NCI-H460 (cell line): ENCODE data around the gene AQP3. TPM values are rescaled to one million over a fixed set of nuclear protein-coding genes. Genes with fewer than 3 reads are reported as not detected.
"Not testable (repeated sequence)": the region's sequence is repeated elsewhere in the genome, so short reads cannot be mapped to it uniquely, and the experiment has no call there.

Experiments
- DNase-seq: peaks from one replicate; pipeline ENCODE4 v3.0.0-alpha.2; 2016; ENCODE audit warnings: low read depth; ENCODE audit errors: extremely low read depth
- polyA plus RNA-seq: library from polyadenylated mRNA; depleted of rRNA; stranded (reverse); fragments of >200 nt; gene quantifications from 2 replicates; pipeline ENCODE4 v1.2.3, GENCODE V29; 2014; cell fraction: nucleus; rRNA removed
- total RNA-seq: library from RNA; depleted of rRNA; stranded (reverse); fragments of >200 nt; shearing (Covaris generic); gene quantifications from 2 replicates; pipeline ENCODE4 v1.2.3, GENCODE V29; 2014; rRNA removed

The AQP3 gene
- total RNA-seq: 2.6 and 4.6 TPM in 2 replicates
- 18.3 and 38.1 TPM in 2 replicates for polyA plus RNA-seq

DNA sequence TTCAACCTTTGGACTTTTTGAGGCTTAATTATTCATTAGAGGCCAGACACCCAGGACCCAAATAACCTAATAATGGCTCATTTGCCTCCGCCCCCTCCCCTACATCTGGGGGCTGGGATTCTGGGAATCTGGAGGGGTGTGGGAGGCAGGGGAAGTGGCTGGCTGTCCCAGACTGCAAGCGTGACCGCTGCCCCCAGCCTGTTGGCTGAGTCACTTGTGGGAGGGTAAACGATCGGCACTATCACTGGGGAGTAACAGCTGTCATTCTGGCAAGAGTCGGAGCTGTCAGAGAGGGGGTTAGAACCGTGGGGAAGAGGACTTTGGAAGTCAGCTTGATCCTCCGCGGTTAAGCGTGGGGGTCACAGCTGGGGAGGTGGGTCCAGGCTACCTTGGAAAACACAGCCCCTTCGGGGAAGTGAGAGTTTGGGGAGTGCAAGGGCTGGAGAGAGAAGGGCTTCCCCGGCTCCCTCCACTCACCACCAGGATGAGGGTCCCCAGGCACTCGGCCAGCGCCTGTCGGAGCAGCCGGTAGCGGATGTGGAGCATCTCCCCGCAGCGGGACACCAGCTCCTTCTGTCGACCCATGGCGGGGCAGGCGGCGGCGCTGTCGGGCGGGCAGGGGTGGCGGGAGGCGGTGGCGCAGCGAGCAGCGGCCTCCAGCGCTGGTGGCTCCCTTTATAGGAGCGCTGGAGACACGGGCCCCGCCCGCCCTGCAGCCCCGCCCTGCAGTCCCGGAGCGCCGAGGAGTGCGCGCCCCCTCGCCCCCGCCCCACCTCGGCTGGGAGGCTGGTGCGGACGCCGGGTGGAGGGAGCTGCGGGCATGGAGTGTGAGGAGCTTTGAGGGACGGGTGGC lies at the start of gene AQP3:
Gene AQP3, minus strand, starts transcription at position 648 of the 853 bp plus-strand sequence. Its CDS starts 63 bp downstream, at position 585.
- DNase-seq: peak; percentile 38

DNA sequence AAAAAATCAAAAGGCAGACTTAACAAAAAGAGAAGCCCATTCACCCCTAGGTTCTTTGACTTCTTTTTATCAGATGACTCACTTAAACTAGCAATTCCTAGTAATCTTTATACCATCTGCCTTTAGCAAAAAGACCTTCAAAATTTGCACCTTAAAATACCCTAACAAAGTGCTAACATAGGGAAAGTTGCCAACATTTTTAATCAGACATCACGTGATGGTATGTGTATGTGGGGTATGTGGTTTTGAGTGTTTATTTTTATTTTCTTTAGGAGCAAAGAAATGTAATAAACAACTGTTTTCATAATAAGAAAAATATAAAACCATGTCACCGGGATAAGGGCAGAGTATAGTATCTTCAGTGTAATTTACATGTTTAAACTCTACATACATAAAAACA lies 46.4 kb upstream of the AQP3 start:
- not testable (repeated sequence) for DNase-seq

DNA sequence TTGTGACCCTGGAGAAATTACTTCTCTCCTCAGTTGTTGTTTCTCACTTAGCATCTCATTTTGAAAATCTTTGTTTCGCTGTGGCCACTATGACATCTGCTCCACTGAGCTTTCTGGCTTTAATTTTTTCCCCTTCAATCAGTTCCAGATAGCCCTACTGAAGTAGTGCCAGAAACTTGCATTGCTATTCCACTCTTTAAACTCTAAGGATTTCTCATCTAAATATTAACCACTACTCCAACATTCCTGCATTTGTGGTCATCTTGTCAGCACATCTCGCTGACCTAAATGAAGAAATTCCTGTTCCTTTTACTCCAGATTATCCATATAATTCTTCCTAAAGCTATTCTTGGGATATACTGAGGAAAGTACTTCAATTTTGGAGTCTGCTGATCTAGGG lies 41.7 kb upstream of the AQP3 start:
- DNase-seq: no peak

DNA sequence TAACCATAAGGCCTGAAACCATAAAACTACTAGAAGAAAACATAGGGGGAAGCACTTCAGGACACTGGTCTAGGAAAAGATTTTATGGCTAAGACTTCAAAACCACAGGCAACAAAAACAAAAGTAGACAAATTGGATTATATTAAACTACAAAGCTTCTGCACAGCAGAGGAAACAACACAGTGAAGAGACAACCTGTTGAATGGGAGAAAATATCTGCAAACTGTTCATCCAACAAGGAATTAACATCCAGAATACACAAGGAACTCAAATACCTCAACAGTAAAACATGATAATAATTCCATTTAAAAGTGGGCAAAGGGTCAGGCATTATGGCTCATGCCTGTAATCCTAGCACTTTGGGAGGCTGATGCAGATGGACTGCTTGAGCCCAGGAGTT lies 37.9 kb upstream of the AQP3 start:
- DNase-seq: not testable (repeated sequence)

DNA sequence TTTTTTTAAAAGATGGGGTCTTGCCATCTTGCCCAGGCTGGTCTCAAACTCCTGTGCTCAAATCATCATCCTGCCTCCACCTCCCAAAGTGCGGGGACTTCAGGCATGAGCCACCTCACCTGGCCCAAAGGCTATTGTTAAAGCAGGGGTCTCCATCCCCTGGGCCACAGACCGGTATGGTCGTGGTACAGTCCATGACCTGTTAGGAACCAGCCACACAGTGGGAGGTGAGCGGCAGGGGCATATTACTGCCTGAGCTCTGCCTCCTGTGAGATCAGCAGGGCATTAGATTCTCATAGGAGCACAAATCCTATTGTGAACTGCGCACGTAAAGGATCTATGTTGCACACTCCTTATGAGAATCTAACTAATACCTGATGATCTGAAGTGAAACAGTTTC lies 33.6 kb upstream of the AQP3 start:
- DNase-seq: no peak

DNA sequence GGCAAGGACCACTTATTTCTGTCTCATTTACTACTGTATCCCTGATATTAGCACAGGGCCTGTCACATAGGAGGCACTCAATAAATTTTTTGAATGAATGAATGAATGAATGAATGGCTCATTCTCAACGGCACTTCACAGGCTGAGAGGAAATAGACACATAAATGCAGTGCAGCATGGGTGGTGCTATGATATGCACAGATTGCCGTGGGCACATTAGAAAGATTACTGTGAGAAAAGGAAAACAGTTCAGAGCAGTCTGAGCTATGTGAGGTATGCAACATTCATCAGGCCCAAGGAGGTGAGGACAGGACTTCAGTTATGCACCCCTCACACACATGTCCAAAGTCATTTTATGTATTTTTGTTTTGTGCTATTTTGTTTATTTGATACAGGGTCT lies 32.7 kb upstream of the AQP3 start:
- no peak for DNase-seq

DNA sequence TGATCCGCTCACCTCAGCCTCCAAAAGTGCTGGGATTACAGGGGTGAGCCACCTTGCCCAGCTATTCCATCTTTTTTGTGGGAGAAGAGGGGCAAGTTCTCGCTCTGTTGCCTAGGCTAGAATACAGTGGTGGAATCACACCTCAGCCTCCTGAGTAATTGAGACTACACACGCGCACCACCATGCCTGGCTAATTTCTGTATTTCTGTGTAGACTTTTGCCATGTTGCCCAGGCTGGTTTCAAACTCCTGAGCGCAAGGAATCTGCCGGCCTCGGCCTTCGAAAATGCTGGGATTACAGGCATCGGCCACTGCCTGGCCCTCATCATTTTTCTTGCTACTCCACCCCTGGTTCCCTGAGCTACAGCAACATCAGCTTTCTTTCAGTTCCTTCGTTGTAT lies 29.1 kb upstream of the AQP3 start:
- DNase-seq: no peak

DNA sequence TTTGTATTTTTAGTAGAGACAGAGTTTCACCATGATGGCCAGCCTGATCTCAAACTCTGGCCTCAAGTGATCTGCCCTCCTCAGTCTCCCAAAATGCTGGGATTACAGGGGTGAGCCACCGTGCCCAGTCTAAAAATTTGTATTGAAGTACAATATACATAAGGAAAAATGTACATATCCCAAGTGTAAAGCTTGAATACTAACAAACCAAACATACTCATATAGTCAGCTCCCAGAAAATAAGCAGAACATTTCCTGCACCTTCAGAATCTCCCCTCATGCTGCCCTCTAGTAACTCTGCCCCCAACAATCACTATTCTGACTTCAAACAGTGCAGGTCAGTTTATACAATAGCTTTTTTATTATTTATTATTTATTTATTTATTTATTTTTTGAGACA lies 28.0 kb upstream of the AQP3 start:
- no peak for DNase-seq

DNA sequence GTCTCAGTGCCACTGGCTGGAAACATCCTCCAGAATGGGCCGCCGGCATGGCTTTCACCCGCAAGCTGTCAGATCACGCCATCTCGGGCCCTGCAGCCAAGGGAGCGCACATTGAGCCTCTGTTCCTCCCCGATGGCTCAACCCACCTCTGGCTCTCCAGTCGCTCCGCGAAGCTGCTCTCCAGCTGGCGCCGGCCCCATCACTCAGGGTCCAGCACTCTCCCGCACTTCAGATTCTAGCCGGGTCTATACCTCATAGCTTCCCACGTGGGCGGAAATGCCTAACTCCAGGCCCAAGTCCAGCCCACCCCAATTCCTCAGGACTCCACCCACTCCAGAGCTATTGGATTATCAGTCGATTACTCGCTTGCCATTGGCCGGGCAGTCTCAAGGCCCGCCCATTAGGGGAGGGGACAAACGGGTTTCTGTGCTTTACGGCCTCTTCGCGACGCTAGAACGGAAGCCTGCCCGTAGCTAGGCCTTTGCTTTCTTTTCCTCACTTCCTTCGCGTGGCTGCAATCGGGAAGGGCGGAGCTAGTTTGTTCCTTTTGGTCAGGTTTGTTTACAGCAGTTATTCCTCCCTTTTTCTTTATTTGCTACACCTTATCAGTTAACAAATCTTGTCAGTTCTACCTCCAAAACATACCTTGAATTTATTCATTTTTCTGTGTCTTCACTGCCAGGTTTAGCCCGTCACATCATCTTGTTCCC lies 26.4 kb upstream of the AQP3 start, which contains the start of gene NOL6:
Gene NOL6, minus strand, starts transcription at position 282 of the 710 bp plus-strand sequence. Its CDS starts 82 bp downstream, at position 200.
- peak; percentile 98 for DNase-seq

DNA sequence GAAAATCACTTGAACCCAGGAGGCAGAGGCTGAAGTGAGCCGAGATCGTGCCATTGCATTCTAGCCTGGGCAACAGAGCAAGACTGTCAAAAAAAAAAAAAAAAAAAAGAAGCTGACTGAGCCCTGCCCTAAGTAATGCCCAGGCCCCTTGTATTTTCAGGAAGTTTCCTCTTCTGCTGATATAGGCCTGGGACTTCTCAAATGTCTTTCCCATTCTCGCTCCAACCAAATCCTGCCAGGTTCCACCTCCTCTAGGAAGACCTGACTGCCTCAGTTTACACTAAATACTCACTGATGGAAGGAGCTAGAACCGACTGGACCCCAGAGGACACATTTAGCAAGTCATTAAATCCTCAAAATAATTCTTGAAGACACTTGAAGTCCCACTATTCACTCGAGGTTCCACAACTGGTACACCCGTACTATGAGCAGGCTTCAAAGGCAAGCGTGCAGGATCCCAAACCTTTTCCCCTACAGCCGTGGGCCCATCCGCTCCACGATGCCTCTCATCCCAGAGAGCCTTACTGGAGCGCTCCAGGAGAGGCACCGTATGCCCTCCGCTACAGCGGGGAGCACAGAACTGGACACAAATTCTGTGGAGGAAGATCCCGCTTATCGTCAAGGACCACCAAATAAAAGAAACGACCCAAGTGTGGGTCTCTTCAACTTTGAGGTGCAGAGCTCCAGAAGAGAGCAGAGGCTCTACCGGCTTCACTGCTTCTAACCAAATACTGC lies 25.7 kb upstream of the AQP3 start:
- no peak for DNase-seq

DNA sequence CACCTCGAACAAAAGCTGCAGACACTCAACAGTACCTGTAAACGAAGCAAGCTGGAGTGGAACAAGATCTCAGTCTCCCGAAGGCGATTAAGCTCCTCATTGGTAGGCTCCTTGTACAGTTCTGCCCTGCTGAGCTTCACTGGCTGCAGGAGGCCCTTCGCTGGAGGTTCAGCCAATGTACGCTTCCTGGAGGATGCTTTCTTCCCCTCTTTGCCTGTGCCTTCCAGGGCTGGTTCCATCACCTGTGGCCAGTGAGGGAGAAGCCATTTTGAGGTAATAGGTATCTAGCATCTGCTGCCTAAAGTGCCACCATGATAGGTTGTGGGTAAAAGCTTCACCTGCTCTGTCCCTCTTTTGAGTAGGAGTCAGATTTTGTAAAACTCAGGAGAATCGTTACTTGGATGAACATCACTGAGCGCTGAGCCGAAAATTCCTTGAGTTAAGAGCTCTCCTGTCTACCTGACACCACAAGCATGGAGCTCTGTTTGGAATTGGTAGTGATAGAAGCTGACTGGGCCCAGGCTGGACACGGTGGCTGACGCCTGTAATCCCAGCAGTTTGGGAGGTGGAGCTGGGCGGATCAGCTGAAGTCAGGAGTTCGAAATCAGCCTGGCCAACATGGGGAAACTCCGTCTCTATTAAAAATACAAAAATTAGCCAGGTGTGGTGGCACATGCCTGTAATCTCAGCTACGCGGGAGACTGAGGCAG lies 24.9 kb upstream of the AQP3 start:
- DNase-seq: no peak

DNA sequence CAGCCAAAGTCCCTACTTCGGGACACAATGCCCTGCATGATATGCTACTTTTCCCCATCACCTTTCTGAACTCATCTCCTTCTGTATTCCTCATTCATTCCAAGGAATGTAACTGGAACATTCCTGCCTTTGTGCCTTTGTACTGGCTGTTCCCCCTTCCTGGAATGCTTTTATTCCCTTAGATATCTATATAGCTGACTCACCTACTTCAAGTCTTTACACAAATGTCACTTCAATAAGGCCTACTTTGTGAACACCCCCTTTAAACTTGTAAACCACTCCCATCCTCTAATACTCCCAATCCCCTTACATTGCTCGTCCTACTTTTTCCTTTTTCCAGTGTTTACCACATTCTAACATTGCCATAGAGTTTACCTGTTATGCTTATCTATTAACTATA lies 24.0 kb upstream of the AQP3 start:
- no peak for DNase-seq

DNA sequence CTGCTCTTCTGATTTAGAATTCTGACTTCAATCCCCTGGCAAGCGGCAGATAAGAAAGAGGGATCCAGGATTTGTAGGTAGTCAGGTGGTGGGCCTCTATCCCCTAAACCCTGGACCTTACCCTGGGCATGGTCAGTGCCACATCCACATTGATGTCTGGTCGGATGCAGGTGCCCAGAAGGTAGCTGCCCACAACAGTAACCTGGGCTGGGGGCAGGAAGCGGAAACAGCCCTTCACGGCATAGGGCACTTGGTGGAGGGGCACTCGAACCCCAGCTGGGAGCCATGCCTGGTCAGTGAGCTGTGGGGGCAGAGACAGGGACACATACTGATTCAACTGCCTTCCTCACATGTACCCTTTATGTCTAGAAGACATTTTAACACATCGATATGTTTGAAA lies 22.5 kb upstream of the AQP3 start:
- DNase-seq: no peak

DNA sequence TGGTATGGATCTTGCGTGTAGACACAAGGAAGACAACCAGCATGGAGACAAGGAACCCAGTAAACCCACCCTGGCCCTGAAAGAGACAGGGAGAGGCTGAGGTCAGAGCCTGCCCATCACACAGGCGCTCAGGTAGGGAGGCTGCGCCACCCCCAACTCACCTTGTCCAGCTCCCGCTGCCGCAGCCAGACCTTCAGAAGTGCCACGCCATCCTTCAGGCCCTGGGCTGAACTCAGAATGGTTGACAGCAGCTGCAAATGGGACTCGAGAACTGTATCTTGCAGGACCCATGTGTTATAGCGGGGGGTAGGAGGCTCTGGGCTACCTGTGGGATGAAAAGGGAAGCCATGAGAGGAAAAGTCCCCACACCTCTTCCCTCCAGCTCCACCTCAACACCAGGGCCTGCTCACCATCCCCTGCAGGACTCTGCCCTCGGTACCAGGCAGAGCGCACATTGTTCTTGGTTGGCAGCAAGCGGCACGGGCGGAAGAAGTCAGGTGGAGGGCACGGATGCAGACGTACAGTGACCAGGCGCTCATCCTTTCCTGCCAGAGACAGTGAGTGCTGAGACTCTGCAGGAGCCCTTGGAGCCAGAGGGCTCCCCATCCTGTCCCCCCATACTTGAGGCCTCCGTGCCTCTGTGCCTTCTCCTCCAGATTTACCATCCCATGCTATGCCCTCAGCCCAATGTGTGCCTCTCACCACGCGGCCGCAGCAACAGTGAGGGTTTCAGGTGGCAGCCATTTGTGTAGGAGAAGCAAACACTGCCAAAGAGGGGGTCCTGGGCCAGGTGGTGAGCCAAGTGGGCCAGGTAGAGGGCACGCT lies 21.6 kb upstream of the AQP3 start:
- DNase-seq: no peak

DNA sequence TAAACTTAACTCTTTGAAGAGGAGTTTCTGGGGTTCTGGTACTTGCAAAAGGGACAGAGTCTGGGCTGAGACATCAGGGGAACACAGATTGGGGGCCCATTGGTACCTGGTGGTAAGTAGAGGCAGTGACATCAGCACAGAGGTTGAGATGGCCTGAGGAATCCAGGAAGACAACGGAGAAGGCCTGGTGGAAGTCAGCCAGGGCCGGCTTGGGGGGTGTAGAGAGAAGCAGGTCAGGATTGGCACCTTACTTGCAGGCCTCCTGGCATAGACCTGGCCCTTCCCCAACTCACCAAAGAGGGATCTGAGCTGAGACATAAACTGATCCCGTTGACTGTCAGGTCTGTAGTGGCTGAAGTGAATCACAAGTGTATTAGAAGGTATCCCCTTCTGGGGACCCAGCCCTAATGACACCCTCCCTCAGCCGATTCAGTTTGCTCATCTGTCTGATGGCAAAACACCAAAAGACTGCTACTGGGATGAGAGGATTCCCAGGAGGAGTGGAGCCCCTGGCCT lies 20.9 kb upstream of the AQP3 start:
- no peak for DNase-seq

DNA sequence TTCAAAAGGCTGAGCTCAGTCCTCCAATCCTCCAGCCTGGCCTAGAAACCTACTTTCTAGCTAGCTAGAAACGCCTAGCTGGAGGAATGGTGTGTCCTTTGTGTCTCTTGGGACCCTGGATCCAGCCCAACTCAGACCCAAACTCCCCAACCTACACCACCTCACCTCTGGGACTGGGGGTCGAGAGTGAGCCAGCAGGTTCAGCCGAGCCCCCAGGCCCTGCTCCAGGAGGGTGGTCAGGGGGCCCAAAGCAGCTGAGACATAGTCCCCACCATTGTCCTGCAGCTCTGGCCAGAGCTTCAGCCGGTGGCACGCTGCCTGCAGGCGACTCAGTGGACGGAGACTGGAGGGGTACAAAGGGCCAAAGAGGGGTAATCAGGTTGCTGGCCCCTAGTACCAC lies 20.1 kb upstream of the AQP3 start:
- DNase-seq: no peak

DNA sequence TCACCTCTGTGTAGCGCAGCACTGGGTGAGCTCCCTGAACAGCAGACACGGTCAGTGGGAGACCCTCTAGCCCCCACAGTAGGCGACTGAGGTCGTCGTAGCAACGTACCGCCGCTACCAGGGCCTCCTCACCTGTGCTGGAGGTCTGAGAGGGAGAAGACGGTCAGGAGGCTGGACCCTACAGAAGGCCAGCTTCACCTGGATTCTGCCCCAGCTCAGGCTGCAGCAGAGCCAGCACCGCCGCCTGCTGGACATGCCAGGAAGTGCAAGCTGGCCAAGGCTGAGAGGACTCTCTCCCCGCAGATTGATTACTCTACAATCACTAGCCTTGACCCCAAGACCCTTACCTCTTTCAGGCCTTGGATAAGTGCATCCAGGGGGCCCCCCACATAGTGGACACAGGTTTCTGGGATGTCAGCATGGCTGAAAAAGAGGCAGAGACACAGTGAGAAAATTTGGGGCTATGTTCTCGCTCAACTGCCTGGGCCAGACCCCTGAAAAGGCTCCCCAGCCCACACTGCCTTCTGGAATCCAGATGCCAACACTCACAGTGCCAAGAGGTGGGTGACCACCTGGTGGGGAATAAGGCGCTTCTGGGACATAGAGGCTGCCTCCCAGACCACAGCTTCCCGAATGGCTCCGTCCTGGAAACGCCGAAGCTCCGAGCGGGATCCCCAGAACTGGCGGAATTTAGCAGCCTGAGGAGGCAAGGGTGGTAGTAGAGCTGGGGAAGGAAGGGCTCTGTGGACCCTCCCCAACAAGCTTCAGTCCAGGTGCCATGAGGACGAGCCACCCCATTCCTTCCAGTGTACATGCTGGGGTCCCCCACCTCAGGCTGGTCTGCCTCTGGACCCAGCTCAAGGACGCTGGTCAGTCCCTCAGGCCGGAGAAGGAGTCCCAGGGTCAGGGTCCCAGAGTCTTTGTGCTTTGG lies 19.4 kb upstream of the AQP3 start:
- DNase-seq: peak; percentile 30
